Trophoblast cell (in vitro differentiated cells and primary cell): ENCODE data around the gene NEUROD6.

Experiments used
- DNase-seq, 2 donors: peaks; one replicate each; pipeline ENCODE4 v3.0.0-alpha.2; 2016
- H2AFZ ChIP-seq: 2 replicates; pipeline ENCODE4 v1.6.1; 2013; ENCODE audit warnings: low read length, moderate library complexity, mild to moderate bottlenecking; ENCODE audit not compliant: insufficient read depth, poor library complexity
- H2AK5ac ChIP-seq: 2 replicates; pipeline ENCODE4 v1.6.1; 2013; ENCODE audit warnings: mild to moderate bottlenecking, low read length
- H2BK120ac ChIP-seq: 2 replicates; pipeline ENCODE4 v1.6.1; 2013; ENCODE audit warnings: low read length, mild to moderate bottlenecking, moderate library complexity; ENCODE audit not compliant: insufficient read depth, poor library complexity
- H2BK12ac ChIP-seq: 2 replicates; pipeline ENCODE4 v1.6.1; 2013; ENCODE audit warnings: mild to moderate bottlenecking, low read length, moderate library complexity
- H2BK5ac ChIP-seq: 2 replicates; pipeline ENCODE4 v1.6.1; 2013; ENCODE audit warnings: low read length, low read depth, moderate library complexity, mild to moderate bottlenecking; ENCODE audit not compliant: poor library complexity
- H3K14ac ChIP-seq: 2 replicates; pipeline ENCODE4 v1.6.1; 2013; ENCODE audit warnings: mild to moderate bottlenecking, low read length
- H3K18ac ChIP-seq: 2 replicates; pipeline ENCODE4 v1.6.1; 2013; ENCODE audit warnings: mild to moderate bottlenecking, low read length
- H3K23ac ChIP-seq: 2 replicates; pipeline ENCODE4 v1.6.1; 2013; ENCODE audit warnings: low read length
- H3K27ac ChIP-seq: 2 replicates; pipeline ENCODE4 v1.5.1; 2013; ENCODE audit warnings: low read depth, mild to moderate bottlenecking, inconsistent platforms, low read length, moderate library complexity
- H3K27me3 ChIP-seq: 2 replicates; pipeline ENCODE4 v1.6.1; 2013; ENCODE audit warnings: inconsistent platforms, mild to moderate bottlenecking, low read length, moderate library complexity; ENCODE audit not compliant: insufficient read depth
- H3K36me3 ChIP-seq, 2 experiments: 1 replicate in 1 of 2; 2 replicates in 1 of 2; pipeline ENCODE4 v1.6.1; 2013; ENCODE audit warnings: low read length in 2 of 2, mild to moderate bottlenecking in 2 of 2, moderate library complexity in 1 of 2; ENCODE audit not compliant: insufficient read depth in 2 of 2, control insufficient read depth in 1 of 2
- H3K4ac ChIP-seq: 2 replicates; pipeline ENCODE4 v1.6.1; 2013; ENCODE audit warnings: low read depth, mild to moderate bottlenecking, low read length, moderate library complexity
- H3K4me1 ChIP-seq, 2 experiments: 1 replicate in 1 of 2; 2 replicates in 1 of 2; pipeline ENCODE4 v1.6.1; 2013; ENCODE audit warnings: low read length in 2 of 2, mild to moderate bottlenecking in 2 of 2, moderate library complexity in 1 of 2; ENCODE audit not compliant: insufficient read depth in 2 of 2, control insufficient read depth in 1 of 2
- H3K4me2 ChIP-seq: 2 replicates; pipeline ENCODE4 v1.6.1; 2013; ENCODE audit warnings: inconsistent platforms, mild to moderate bottlenecking, low read length, moderate library complexity
- H3K4me3 ChIP-seq: 2 replicates; pipeline ENCODE4 v1.5.1; 2013; ENCODE audit warnings: mild to moderate bottlenecking, low read depth, low read length, inconsistent platforms
- H3K79me1 ChIP-seq: one replicate; pipeline ENCODE4 v1.6.1; 2013; ENCODE audit warnings: low read length
- H3K79me2 ChIP-seq: 2 replicates; pipeline ENCODE4 v1.6.1; 2013; ENCODE audit warnings: low read length, mild to moderate bottlenecking; ENCODE audit not compliant: control insufficient read depth, insufficient read depth, poor library complexity
- H3K9ac ChIP-seq: 2 replicates; pipeline ENCODE4 v1.6.1; 2013; ENCODE audit warnings: mild to moderate bottlenecking, low read length
- H3K9me3 ChIP-seq: 2 replicates; pipeline ENCODE4 v1.6.1; 2013; ENCODE audit warnings: low read depth, mild to moderate bottlenecking, control low read depth, inconsistent platforms, low read length; ENCODE audit not compliant: insufficient read depth
- H4K12ac ChIP-seq: 2 replicates; pipeline ENCODE4 v1.6.1; 2013; ENCODE audit warnings: low read depth, mild to moderate bottlenecking, low read length, moderate library complexity
- H4K8ac ChIP-seq: 2 replicates; pipeline ENCODE4 v1.6.1; 2013; ENCODE audit warnings: low read depth, mild to moderate bottlenecking, low read length, moderate library complexity
- H4K91ac ChIP-seq: one replicate; pipeline ENCODE4 v1.6.1; 2013; ENCODE audit warnings: low read depth, mild to moderate bottlenecking, low read length, moderate library complexity
- WGBS: extraction: QIAGEN DNeasy Blood & Tissue Kit; methylation state at CpG from one replicate; pipeline ENCODE4 v1.1.7; 2013; ENCODE audit warnings: missing lambda C conversion rate; ENCODE audit not compliant: insufficient read length, insufficient coverage; ENCODE audit errors: extremely low coverage; 5-methylcytosine and 5-hydroxymethylcytosine counted together

Gene NEUROD6

GRCh38 chr7:31304446-31304845 is 36.1 kb downstream of the NEUROD6 start:
- Histone ChIP-seq H3K4me3 (no peak overlapping the region), H3K36me3 (no peaks in the 10 kb centered on the region), H3K18ac (no peak overlapping the region), H3K4ac (no peak overlapping the region), H2BK5ac (no peak overlapping the region), H3K9me3 (peaks cover 2% of the 10 kb centered on the region), H4K8ac (no peak overlapping the region), H2BK12ac (no peak overlapping the region), H4K91ac (no peak overlapping the region), H4K12ac (no peak overlapping the region), H2AK5ac (no peak overlapping the region), H3K27ac (no peak overlapping the region), H3K4me2 (no peak overlapping the region), H3K79me2 (no peaks in the 10 kb centered on the region), H3K4me1 (no peaks in the 10 kb centered on the region), H2AFZ (no peak overlapping the region), H3K9ac (no peak overlapping the region), H3K23ac (no peak overlapping the region), H3K79me1 (no peaks in the 10 kb centered on the region), H2BK120ac (no peak overlapping the region), H3K14ac (no peak overlapping the region), H3K27me3 (no peaks in the 10 kb centered on the region)
- DNase-seq, result no peak
- WGBS, result no CpG with 5 or more reads among the region's 4 CpGs

- no peaks in the 10 kb centered on the region for H3K27me3 ChIP-seq
- no peak overlapping the region for H2BK120ac ChIP-seq
- no peak overlapping the region for H2BK12ac ChIP-seq
- H3K9me3 ChIP-seq, result peaks cover 2% of the 10 kb centered on the region
- H3K14ac ChIP-seq, result no peak overlapping the region
- H3K9ac ChIP-seq, result no peak overlapping the region
- H3K79me2 ChIP-seq, result no peaks in the 10 kb centered on the region
- no peak overlapping the region for H2BK5ac ChIP-seq
- no peak overlapping the region for H3K4ac ChIP-seq
- no peak overlapping the region for H4K12ac ChIP-seq
- H4K91ac ChIP-seq, result no peak overlapping the region
- no peak for DNase-seq
- no peak overlapping the region for H4K8ac ChIP-seq
- no peaks in the 10 kb centered on the region for H3K79me1 ChIP-seq
- no peak overlapping the region for H3K23ac ChIP-seq
- no peaks in the 10 kb centered on the region for H3K36me3 ChIP-seq
- no peak overlapping the region for H2AK5ac ChIP-seq
- no peak overlapping the region for H3K4me3 ChIP-seq
- H3K4me2 ChIP-seq, result no peak overlapping the region
- H3K18ac ChIP-seq, result no peak overlapping the region
- H2AFZ ChIP-seq, result no peak overlapping the region
- WGBS, result no CpG with 5 or more reads among the region's 7 CpGs
- H3K4me1 ChIP-seq, result no peaks in the 10 kb centered on the region
- no peak overlapping the region for H3K27ac ChIP-seq
Observed at GRCh38 chr7:31302356-31302755, 38.2 kb downstream of the NEUROD6 start.

GRCh38 chr7:31299336-31299735 is 41.2 kb downstream of the NEUROD6 start:
- Histone ChIP-seq H2AFZ (no peak overlapping the region), H3K4me3 (no peak overlapping the region), H3K9me3 (no peaks in the 10 kb centered on the region), H3K23ac (no peak overlapping the region), H3K9ac (no peak overlapping the region), H2BK120ac (no peak overlapping the region), H3K18ac (no peak overlapping the region), H3K36me3 (no peaks in the 10 kb centered on the region), H3K4me2 (no peak overlapping the region), H3K79me2 (no peaks in the 10 kb centered on the region), H3K4ac (no peak overlapping the region), H3K14ac (no peak overlapping the region), H2AK5ac (no peak overlapping the region), H2BK5ac (no peak overlapping the region), H4K12ac (no peak overlapping the region), H4K8ac (no peak overlapping the region), H3K4me1 (no peaks in the 10 kb centered on the region), H2BK12ac (no peak overlapping the region), H3K27ac (no peak overlapping the region), H3K79me1 (no peaks in the 10 kb centered on the region), H4K91ac (no peak overlapping the region), H3K27me3 (no peaks in the 10 kb centered on the region)
- no peak for DNase-seq
- no CpG with 5 or more reads among the region's 1 CpG for WGBS

- H3K27me3 ChIP-seq, result no peaks in the 10 kb centered on the region
- no peaks in the 10 kb centered on the region for H3K9me3 ChIP-seq
- no peaks in the 10 kb centered on the region for H3K4me1 ChIP-seq
- no peaks in the 10 kb centered on the region for H3K79me1 ChIP-seq
- no peak overlapping the region for H3K9ac ChIP-seq
- no peak overlapping the region for H3K27ac ChIP-seq
- no peak overlapping the region for H4K91ac ChIP-seq
- no peak overlapping the region for H4K12ac ChIP-seq
- DNase-seq, result no peak
- no peak overlapping the region for H3K4ac ChIP-seq
- no peak overlapping the region for H2AFZ ChIP-seq
- no peak overlapping the region for H2AK5ac ChIP-seq
- H2BK120ac ChIP-seq, result no peak overlapping the region
- no peak overlapping the region for H3K4me2 ChIP-seq
- no CpG with 5 or more reads among the region's 2 CpGs for WGBS
- H3K79me2 ChIP-seq, result no peaks in the 10 kb centered on the region
- H2BK5ac ChIP-seq, result no peak overlapping the region
- H3K18ac ChIP-seq, result no peak overlapping the region
- no peak overlapping the region for H3K23ac ChIP-seq
- H3K14ac ChIP-seq, result no peak overlapping the region
- no peak overlapping the region for H4K8ac ChIP-seq
- no peaks in the 10 kb centered on the region for H3K36me3 ChIP-seq
- no peak overlapping the region for H2BK12ac ChIP-seq
- no peak overlapping the region for H3K4me3 ChIP-seq
Observed at GRCh38 chr7:31290601-31291000, 49.9 kb downstream of the NEUROD6 start.
